Endothelial cell of umbilical vein (primary cell): ENCODE results near the gene BPGM.
"Not testable (repeated sequence)": the region's sequence is repeated elsewhere in the genome, so short reads cannot be mapped to it uniquely, and the experiment has no call there.

Source experiments
- EZH2 ChIP-seq: IDR thresholded peaks from 2 replicates; pipeline ENCODE4 v1.6.1; 2012; ENCODE audit warnings: borderline replicate concordance, low read depth, mild to moderate bottlenecking, moderate library complexity, low read length, inconsistent platforms; ENCODE audit not compliant: severe bottlenecking
- FOS ChIP-seq: IDR thresholded peaks from 2 replicates; pipeline ENCODE4 v1.6.1; 2011; ENCODE audit warnings: mild to moderate bottlenecking, low read length, moderate library complexity, borderline replicate concordance; ENCODE audit not compliant: insufficient read depth
- GATA2 ChIP-seq: IDR thresholded peaks from 2 replicates; pipeline ENCODE4 v1.7.0; 2011; ENCODE audit warnings: low read depth, mild to moderate bottlenecking, moderate library complexity, mixed read lengths, low read length; ENCODE audit not compliant: insufficient read length, insufficient read depth
- JUN ChIP-seq: IDR thresholded peaks from 2 replicates; pipeline ENCODE4 v1.6.1; 2011; ENCODE audit warnings: borderline replicate concordance, low read depth; ENCODE audit not compliant: insufficient read length, insufficient read depth
- MYC ChIP-seq: IDR thresholded peaks from one replicate; pipeline ENCODE4 v1.6.1; 2011; ENCODE audit warnings: mild to moderate bottlenecking, low read depth, low read length
- POLR2A ChIP-seq: IDR thresholded peaks from 2 replicates; pipeline ENCODE4 v1.6.1; 2012; ENCODE audit warnings: low read depth, mild to moderate bottlenecking, control low read depth, low read length
- POLR2AphosphoS5 ChIP-seq: IDR thresholded peaks from 2 replicates; pipeline ENCODE4 v1.6.1; 2012; ENCODE audit warnings: low read depth, mild to moderate bottlenecking, control low read depth, low read length, moderate library complexity; ENCODE audit not compliant: insufficient read depth
- TF ChIP-seq, protein P1 (sequence below), 2 donors: IDR thresholded peaks; 1 replicate in 1 of 2; 2 replicates in 1 of 2; pipeline ENCODE4 v1.5.1; 2011; ENCODE audit warnings: low read length in 2 of 2, mild to moderate bottlenecking in 2 of 2, moderate library complexity in 2 of 2, control low read depth in 1 of 2, inconsistent platforms in 1 of 2, low read depth in 1 of 2; ENCODE audit not compliant: insufficient read depth in 1 of 2; ENCODE audit errors: extremely low read depth in 1 of 2
- TF ChIP-seq, protein P2 (sequence below): IDR thresholded peaks from 2 replicates; pipeline ENCODE4 v1.6.1; 2011; ENCODE audit not compliant: insufficient read depth, insufficient read length

DNA sequence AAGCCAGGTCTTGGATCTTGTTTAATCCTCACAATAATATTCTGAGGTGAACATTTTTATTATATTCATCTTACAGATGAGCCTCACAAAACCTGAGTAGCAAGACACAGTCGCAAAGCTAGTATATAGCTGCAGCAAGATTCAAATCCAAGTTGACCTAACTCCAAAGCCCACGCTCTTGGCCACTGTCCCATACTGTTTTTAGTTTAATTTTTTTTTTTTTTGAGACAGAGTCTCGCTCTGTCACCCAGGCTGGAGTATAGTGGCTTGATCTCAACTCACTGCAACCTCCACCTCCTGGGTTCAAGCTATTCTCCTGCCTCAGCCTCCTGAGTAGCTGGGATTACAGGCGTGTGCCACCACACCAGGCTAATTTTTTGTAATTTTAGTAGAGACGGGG, 42.9 kb downstream of the BPGM start:
- TF ChIP-seq, protein P1, sequence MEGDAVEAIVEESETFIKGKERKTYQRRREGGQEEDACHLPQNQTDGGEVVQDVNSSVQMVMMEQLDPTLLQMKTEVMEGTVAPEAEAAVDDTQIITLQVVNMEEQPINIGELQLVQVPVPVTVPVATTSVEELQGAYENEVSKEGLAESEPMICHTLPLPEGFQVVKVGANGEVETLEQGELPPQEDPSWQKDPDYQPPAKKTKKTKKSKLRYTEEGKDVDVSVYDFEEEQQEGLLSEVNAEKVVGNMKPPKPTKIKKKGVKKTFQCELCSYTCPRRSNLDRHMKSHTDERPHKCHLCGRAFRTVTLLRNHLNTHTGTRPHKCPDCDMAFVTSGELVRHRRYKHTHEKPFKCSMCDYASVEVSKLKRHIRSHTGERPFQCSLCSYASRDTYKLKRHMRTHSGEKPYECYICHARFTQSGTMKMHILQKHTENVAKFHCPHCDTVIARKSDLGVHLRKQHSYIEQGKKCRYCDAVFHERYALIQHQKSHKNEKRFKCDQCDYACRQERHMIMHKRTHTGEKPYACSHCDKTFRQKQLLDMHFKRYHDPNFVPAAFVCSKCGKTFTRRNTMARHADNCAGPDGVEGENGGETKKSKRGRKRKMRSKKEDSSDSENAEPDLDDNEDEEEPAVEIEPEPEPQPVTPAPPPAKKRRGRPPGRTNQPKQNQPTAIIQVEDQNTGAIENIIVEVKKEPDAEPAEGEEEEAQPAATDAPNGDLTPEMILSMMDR (IDR thresholded peaks at IDR 0.05; ENCODE audit: extremely low read depth in 1 of 2, insufficient read depth in 1 of 2, low read depth in 1 of 2, low read length in 2 of 2): not testable (repeated sequence)
- TF ChIP-seq, protein P2, sequence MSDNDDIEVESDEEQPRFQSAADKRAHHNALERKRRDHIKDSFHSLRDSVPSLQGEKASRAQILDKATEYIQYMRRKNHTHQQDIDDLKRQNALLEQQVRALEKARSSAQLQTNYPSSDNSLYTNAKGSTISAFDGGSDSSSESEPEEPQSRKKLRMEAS: not testable (repeated sequence)
- TF ChIP-seq POLR2A, EZH2, POLR2AphosphoS5, GATA2, MYC, JUN, FOS: not testable (repeated sequence)
